Keratinocyte (primary cell): ENCODE measurements around the gene CACNA2D4. TPM values are rescaled to one million over a fixed set of nuclear protein-coding genes. Genes with fewer than 3 reads are reported as not detected.

Experiments used
- DNase-seq: peaks from one replicate; pipeline ENCODE4 v3.0.0-alpha.2; 2011; ENCODE audit warnings: low read depth, missing footprints, low spot score
- FAIRE-seq: peaks from 2 replicates; lab custom pipeline; 2011; peaks lifted over from hg19 to GRCh38; lab: Jason Lieb, UNC
- H2AFZ ChIP-seq: 2 replicates; pipeline ENCODE4 v1.6.0; 2012; ENCODE audit warnings: low read length, control low read depth, inconsistent platforms; ENCODE audit not compliant: control insufficient read depth
- H3K27ac ChIP-seq: 2 replicates; pipeline ENCODE4 v1.5.1; 2011; ENCODE audit warnings: low read length; ENCODE audit not compliant: control insufficient read depth, insufficient read depth
- H3K27me3 ChIP-seq: 3 replicates; pipeline ENCODE4 v1.6.0; 2011; ENCODE audit warnings: low read length; ENCODE audit not compliant: control insufficient read depth, insufficient read depth; ENCODE audit errors: extremely low read depth
- H3K36me3 ChIP-seq, 2 experiments: 2 replicates in 1 of 2; 3 replicates in 1 of 2; pipeline ENCODE4 v1.5.1; 2011; ENCODE audit warnings: low read length in 2 of 2, mild to moderate bottlenecking in 1 of 2; ENCODE audit not compliant: control insufficient read depth in 2 of 2, insufficient read depth in 2 of 2; ENCODE audit errors: extremely low read depth in 1 of 2
- H3K4me1 ChIP-seq: 3 replicates; pipeline ENCODE4 v1.5.1; 2011; ENCODE audit warnings: low read length; ENCODE audit not compliant: control insufficient read depth, insufficient read depth; ENCODE audit errors: extremely low read depth
- H3K4me2 ChIP-seq: 3 replicates; pipeline ENCODE4 v1.6.0; 2011; ENCODE audit warnings: low read depth, low read length; ENCODE audit not compliant: control insufficient read depth, insufficient read depth; ENCODE audit errors: extremely low read depth
- H3K4me3 ChIP-seq, 3 experiments: fragments of 200-600 bp in 1 of 3; sonication (generic) in 1 of 3; 2 replicates in 2 of 3; 3 replicates in 1 of 3; pipeline ENCODE4 v1.5.1; 2011 to 2016; ENCODE audit warnings: low read length in 3 of 3, mild to moderate bottlenecking in 3 of 3, control low read depth in 2 of 3, inconsistent platforms in 1 of 3, low read depth in 1 of 3, mixed read lengths in 1 of 3, mixed run types in 1 of 3, moderate library complexity in 1 of 3; ENCODE audit not compliant: control insufficient read depth in 2 of 3, insufficient read depth in 2 of 3; ENCODE audit errors: extremely low read depth in 1 of 3
- H3K79me2 ChIP-seq: 2 replicates; pipeline ENCODE4 v1.6.0; 2012; ENCODE audit warnings: low read length; ENCODE audit not compliant: control insufficient read depth, insufficient read depth
- H3K9ac ChIP-seq: 3 replicates; pipeline ENCODE4 v1.6.0; 2011; ENCODE audit warnings: low read length; ENCODE audit not compliant: control insufficient read depth, insufficient read depth; ENCODE audit errors: extremely low read depth
- H3K9me1 ChIP-seq: 3 replicates; pipeline ENCODE4 v1.6.0; 2011; ENCODE audit warnings: low read length; ENCODE audit not compliant: control insufficient read depth, insufficient read depth; ENCODE audit errors: extremely low read depth
- H3K9me3 ChIP-seq: 2 replicates; pipeline ENCODE4 v1.5.1; 2012; ENCODE audit warnings: low read depth, low read length; ENCODE audit not compliant: control insufficient read depth
- H4K20me1 ChIP-seq: 3 replicates; pipeline ENCODE4 v1.6.0; 2011; ENCODE audit warnings: low read length; ENCODE audit not compliant: control insufficient read depth, insufficient read depth; ENCODE audit errors: extremely low read depth
- EZH2 ChIP-seq: IDR thresholded peaks from one replicate; pipeline ENCODE4 v1.6.1; 2012; ENCODE audit warnings: inconsistent platforms, mild to moderate bottlenecking, low read length, moderate library complexity
- dilution Hi-C: fragments of 300-500 bp; cut with MboI; formaldehyde crosslinking; loops from one replicate; pipeline ENCODE4 v1.7.0; 2020; ENCODE audit warnings: low sequenced_read_pairs; ENCODE audit not compliant: extremely low pct_ligation_motif_present
- polyA plus RNA-seq, 5 experiments: library from polyadenylated mRNA; depleted of rRNA in 3 of 5; stranded (reverse) in 3 of 5; stranded (forward) in 1 of 5; unstranded in 1 of 5; fragments of >200 nt; gene quantifications; 1 replicate in 1 of 5; 2 replicates in 3 of 5; 3 replicates in 1 of 5; pipeline versions ENCODE4 v1.2.1 to v1.2.3, GENCODE V29; 2011 to 2012; ENCODE audit warnings: missing spikeins in 2 of 5, low read depth in 1 of 5, low replicate concordance in 1 of 5
- TF ChIP-seq, protein P1 (sequence below), 3 experiments: IDR thresholded peaks in 1 of 3; conservative IDR thresholded peaks in 1 of 3; optimal IDR thresholded peaks in 1 of 3; 2 replicates in 2 of 3; 3 replicates in 1 of 3; pipeline versions ENCODE3 to v1.5.1; 2011; ENCODE audit warnings: low read length in 3 of 3, mild to moderate bottlenecking in 3 of 3, moderate library complexity in 2 of 3, control low read depth in 1 of 3, inconsistent platforms in 1 of 3; ENCODE audit not compliant: insufficient read depth in 2 of 3; ENCODE audit errors: extremely low read depth in 1 of 3

CACNA2D4 gene
- polyA plus RNA-seq, 1 donor (not counting 4 experiments of a cell fraction or from before 2014, with no cell fraction given) = 0.09 TPM

DNA sequence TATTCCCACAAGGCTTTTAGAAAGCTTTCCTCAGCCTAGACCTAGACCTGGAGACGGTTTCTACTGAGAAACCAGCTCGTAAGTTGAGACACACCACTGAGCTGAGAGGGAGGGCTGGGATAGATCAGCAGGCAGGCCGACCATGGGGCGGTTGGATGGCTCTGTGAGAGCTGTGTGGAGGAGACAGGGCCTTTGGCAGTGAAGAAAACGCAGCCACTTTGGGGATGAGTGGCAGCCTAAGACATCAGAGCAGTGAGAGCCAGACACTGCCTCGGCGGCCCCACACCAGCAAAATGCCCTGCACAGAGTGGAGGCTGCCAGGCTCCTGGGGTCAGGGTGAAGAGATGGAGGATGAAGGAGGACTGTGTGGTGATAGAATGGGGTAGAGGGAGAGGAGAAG, 46.0 kb downstream of the CACNA2D4 start:
- no peak overlapping the region for H2AFZ ChIP-seq
- H3K4me2 ChIP-seq = no peak overlapping the region
- no peak for DNase-seq
- peaks cover 5% of the 10 kb centered on the region for H3K9me3 ChIP-seq
- no peaks in the 10 kb centered on the region for H3K9me1 ChIP-seq
- TF ChIP-seq, protein P1, sequence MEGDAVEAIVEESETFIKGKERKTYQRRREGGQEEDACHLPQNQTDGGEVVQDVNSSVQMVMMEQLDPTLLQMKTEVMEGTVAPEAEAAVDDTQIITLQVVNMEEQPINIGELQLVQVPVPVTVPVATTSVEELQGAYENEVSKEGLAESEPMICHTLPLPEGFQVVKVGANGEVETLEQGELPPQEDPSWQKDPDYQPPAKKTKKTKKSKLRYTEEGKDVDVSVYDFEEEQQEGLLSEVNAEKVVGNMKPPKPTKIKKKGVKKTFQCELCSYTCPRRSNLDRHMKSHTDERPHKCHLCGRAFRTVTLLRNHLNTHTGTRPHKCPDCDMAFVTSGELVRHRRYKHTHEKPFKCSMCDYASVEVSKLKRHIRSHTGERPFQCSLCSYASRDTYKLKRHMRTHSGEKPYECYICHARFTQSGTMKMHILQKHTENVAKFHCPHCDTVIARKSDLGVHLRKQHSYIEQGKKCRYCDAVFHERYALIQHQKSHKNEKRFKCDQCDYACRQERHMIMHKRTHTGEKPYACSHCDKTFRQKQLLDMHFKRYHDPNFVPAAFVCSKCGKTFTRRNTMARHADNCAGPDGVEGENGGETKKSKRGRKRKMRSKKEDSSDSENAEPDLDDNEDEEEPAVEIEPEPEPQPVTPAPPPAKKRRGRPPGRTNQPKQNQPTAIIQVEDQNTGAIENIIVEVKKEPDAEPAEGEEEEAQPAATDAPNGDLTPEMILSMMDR (optimal IDR thresholded peaks at IDR 0.05 in 1 of 3, IDR thresholded peaks at IDR 0.05 in 1 of 3, conservative IDR thresholded peaks at IDR 0.05 in 1 of 3; ENCODE audit: extremely low read depth in 1 of 3, insufficient read depth in 2 of 3, low read length in 3 of 3) = no peak
- H3K9ac ChIP-seq = no peak overlapping the region
- H3K27ac ChIP-seq = no peak overlapping the region
- H3K27me3 ChIP-seq = no peaks in the 10 kb centered on the region
- no peak for FAIRE-seq
- H3K36me3 ChIP-seq = no peaks in the 10 kb centered on the region
- no peaks in the 10 kb centered on the region for H4K20me1 ChIP-seq
- no peak overlapping the region for H3K4me3 ChIP-seq
- dilution Hi-C loops = no loop called here
- H3K79me2 ChIP-seq = no peaks in the 10 kb centered on the region
- H3K4me1 ChIP-seq = no peaks in the 10 kb centered on the region

DNA sequence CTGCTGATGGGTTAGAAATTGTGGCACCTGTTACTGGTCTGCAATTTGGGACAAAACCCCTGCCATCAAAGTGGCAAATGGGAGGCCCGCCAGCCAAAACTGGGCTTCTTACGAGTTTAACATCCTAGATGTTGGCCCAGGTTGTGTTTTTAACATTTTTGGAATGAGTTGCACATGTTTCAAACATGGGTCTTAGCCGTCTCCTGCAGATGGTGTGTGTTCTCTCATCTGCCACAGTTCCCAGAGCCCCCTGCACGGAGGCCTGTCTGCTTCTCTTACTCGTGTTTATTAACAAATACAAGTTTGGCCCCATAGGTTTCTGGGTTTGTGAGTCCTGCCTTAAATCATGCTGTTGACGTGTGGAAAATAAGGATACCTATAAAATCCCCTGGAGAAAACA, 46.5 kb downstream of the CACNA2D4 start:
- TF ChIP-seq, protein P1 (optimal IDR thresholded peaks at IDR 0.05 in 1 of 3, IDR thresholded peaks at IDR 0.05 in 1 of 3, conservative IDR thresholded peaks at IDR 0.05 in 1 of 3; ENCODE audit: extremely low read depth in 1 of 3, insufficient read depth in 2 of 3, low read length in 3 of 3) = no peak
- no peak for TF ChIP-seq EZH2
- H3K36me3 ChIP-seq = no peaks in the 10 kb centered on the region

More for the DNA sequence above, 46.5 kb downstream of the CACNA2D4 start:
- no peaks in the 10 kb centered on the region for H3K9me1 ChIP-seq
- no peaks in the 10 kb centered on the region for H3K4me1 ChIP-seq
- DNase-seq (no peak), FAIRE-seq (no peak)
- no peak overlapping the region for H3K27ac ChIP-seq
- dilution Hi-C loops = no loop called here
- H4K20me1 ChIP-seq = no peaks in the 10 kb centered on the region
- H3K9me3 ChIP-seq = peaks cover 5% of the 10 kb centered on the region
- H2AFZ ChIP-seq = no peak overlapping the region
- no peak overlapping the region for H3K4me2 ChIP-seq
- H3K9ac ChIP-seq = no peak overlapping the region
- no peak overlapping the region for H3K4me3 ChIP-seq
- H3K27me3 ChIP-seq = no peaks in the 10 kb centered on the region
- H3K79me2 ChIP-seq = no peaks in the 10 kb centered on the region
